Stimulated activated naive CD8-positive, alpha-beta T cell treated with anti-CD3 and anti-CD28 coated beads, Interleukin-15, amount 100 ng/mL, for 72 hours (primary cell): Measurements from ENCODE around the gene PITX1.

Experiments
- ATAC-seq: fragments of 150-1000 bp; cut with Tn5 transposase; 2 replicates; pipeline ENCODE4 v1.10.0; 2021; ENCODE audit warnings: mild to moderate bottlenecking, moderate library complexity
- DNase-seq, 2 donors: peaks; one replicate each; pipeline ENCODE4 v3.0.0; 2021 to 2022
- H3K27ac Mint-ChIP-seq, 2 donors: one replicate each; pipeline ENCODE4 v1.8.0; 2022; ENCODE audit warnings: mild to moderate bottlenecking in 2 of 2, mixed read lengths in 2 of 2, moderate library complexity in 2 of 2
- H3K27me3 Mint-ChIP-seq: one replicate; pipeline ENCODE4 v1.8.0; 2022; ENCODE audit warnings: mixed read lengths
- H3K4me1 Mint-ChIP-seq: one replicate; pipeline ENCODE4 v1.8.0; 2022; ENCODE audit warnings: mild to moderate bottlenecking, mixed read lengths
- H3K4me3 Mint-ChIP-seq, 2 donors: one replicate each; pipeline ENCODE4 v1.8.0; 2022; ENCODE audit warnings: mild to moderate bottlenecking in 2 of 2, mixed read lengths in 2 of 2, moderate library complexity in 1 of 2
- H3K9me3 Mint-ChIP-seq, 2 donors: one replicate each; pipeline ENCODE4 v1.8.0; 2022; ENCODE audit warnings: mixed read lengths in 2 of 2

PITX1 gene

DNA sequence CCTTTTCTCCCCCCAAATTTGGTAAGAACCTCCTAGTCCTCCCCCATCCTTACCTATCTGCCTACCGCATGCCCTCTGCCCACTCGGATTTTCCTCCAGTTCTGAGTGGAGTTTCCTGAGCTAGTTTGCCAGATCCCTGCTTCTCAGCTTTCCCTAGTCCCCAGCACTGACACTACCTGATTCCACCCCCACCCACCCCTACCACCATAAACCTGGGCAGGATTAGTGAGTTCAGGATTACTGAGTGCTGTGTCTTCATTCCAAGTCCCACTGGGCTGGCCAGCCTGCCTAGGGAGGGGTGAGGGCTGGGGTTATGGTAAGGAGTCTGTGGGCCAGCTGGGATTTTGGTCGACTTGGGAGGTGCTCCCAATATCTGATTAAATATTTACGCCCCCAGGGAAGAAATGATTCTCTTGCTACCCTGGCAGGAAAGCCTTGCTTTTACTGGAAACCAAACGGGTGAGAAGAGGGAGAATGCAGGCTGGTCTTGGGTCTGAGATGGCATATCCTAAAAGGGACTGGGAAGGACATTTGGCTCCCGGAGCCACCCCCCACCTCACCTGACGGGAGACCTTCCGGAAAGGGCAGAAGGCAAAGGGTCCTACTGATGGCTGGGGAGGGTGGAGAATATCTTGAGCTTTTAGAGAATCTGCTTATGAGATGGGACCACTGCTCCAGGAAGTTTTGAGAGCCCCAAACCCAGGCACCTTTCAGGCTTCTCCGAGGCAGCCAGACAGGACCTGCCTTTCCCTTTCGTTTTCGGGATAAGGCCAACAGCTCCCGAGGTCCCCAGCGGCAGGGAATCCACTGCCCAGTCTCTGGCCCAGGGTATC lies 3.7 kb downstream of the PITX1 start:
- ATAC-seq (no peak), DNase-seq (no peak)
- Mint-ChIP-seq H3K27me3 (peaks cover 91% of the 10 kb centered on the region), H3K4me1 (peaks cover 57% of the 10 kb centered on the region), H3K9me3 (no peaks in the 10 kb centered on the region), H3K4me3 (peak overlapping the region; percentile 69 to 73), H3K27ac (no peak overlapping the region)

DNA sequence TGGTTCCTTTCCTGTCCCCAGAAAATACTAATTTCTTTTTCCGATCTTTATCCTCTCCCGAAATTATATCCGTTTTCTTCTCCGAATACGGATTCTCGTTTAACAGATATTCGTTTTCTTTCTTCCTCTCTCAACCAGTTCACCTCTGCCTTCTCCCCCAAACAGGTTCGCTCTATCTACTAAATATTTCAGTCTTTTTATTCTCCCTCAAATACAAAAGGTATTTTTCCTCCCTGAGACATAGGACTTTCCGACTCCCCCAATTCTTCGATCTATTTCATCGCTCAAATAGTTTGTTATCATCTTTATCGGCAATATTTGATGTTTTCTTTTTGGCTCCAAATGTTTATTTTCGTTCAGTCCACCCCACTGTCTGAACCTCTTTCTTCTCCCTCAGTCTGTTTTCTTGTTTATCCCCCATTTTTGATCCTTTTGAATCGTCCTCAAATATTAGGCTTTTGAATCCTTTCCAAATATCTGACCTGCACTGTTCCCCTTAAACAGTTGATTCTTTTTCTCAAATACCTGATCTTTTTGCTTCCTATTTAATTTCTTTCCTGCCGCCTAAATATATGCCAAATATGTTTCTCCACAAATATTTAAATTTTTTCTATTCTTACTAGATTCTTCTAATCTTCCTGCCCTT lies 4.4 kb downstream of the PITX1 start:
- peak overlapping the region in 1 of 2 donors; percentile 0 for H3K27ac Mint-ChIP-seq
- ATAC-seq, result no peak
- H3K4me3 Mint-ChIP-seq, result peak overlapping the region in 1 of 2 donors; percentile 0
- DNase-seq, result no peak
- peaks cover 51% of the 10 kb centered on the region for H3K4me1 Mint-ChIP-seq
- peaks cover 84% of the 10 kb centered on the region for H3K27me3 Mint-ChIP-seq
- no peaks in the 10 kb centered on the region for H3K9me3 Mint-ChIP-seq

- peaks cover 46% of the 10 kb centered on the region for H3K4me1 Mint-ChIP-seq
- no peaks in the 10 kb centered on the region for H3K9me3 Mint-ChIP-seq
- H3K4me3 Mint-ChIP-seq, result peak overlapping the region in 1 of 2 donors; percentile 40
- ATAC-seq, result no peak
- H3K27me3 Mint-ChIP-seq, result peaks cover 78% of the 10 kb centered on the region
- no peak for DNase-seq
- no peak overlapping the region for H3K27ac Mint-ChIP-seq
These were observed 5.1 kb downstream of the PITX1 start for GRCh38 chr5:135028791-135029476.

- peaks cover 71% of the 10 kb centered on the region for H3K27me3 Mint-ChIP-seq
- ATAC-seq (peak; percentile 10), DNase-seq (no peak)
- no peak overlapping the region for H3K27ac Mint-ChIP-seq
- H3K9me3 Mint-ChIP-seq, result no peaks in the 10 kb centered on the region
- H3K4me3 Mint-ChIP-seq, result no peak overlapping the region
- peaks cover 39% of the 10 kb centered on the region for H3K4me1 Mint-ChIP-seq
These were observed 6.1 kb downstream of the PITX1 start for GRCh38 chr5:135027697-135028615.

- peaks cover 34% of the 10 kb centered on the region for H3K4me1 Mint-ChIP-seq
- H3K4me3 Mint-ChIP-seq, result no peak overlapping the region
- ATAC-seq (no peak), DNase-seq (no peak)
- peaks cover 64% of the 10 kb centered on the region for H3K27me3 Mint-ChIP-seq
- no peaks in the 10 kb centered on the region for H3K9me3 Mint-ChIP-seq
- no peak overlapping the region for H3K27ac Mint-ChIP-seq
These were observed 6.7 kb downstream of the PITX1 start for GRCh38 chr5:135027266-135027696.

DNA sequence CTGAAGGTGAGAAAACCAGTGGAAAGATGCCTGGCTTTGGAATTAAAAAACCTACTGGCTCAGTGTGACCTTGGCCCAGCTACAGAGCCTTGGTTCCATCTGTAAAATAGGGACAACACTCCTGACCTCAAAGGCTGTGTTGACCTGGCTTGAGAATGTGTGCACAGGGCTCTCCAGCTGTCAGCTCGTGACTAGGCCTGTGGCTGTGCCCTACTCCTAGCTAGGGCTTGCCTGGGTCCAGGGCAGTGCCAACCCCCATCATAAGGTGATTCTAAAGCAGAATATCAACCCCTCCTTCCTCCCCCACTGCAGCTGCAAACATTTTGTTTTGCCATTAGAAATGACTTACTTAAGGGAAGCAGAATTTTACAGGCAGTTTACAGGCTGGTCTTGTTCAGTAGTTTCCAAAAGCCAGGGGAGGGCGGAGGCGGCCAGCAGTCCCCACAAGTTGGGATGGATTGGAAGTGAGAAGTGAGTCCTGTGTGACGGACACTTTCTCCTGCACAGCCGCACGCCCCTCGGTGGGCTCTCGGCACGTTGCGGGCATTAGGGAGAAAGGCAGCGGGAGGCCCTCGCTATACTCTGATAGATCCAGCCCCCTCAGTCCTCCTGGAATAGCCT lies 7.3 kb downstream of the PITX1 start:
- DNase-seq (no peak), ATAC-seq (no peak)
- H3K9me3 Mint-ChIP-seq, result no peaks in the 10 kb centered on the region
- H3K4me1 Mint-ChIP-seq, result peaks cover 29% of the 10 kb centered on the region
- no peak overlapping the region for H3K27ac Mint-ChIP-seq
- no peak overlapping the region for H3K4me3 Mint-ChIP-seq
- peaks cover 59% of the 10 kb centered on the region for H3K27me3 Mint-ChIP-seq

DNA sequence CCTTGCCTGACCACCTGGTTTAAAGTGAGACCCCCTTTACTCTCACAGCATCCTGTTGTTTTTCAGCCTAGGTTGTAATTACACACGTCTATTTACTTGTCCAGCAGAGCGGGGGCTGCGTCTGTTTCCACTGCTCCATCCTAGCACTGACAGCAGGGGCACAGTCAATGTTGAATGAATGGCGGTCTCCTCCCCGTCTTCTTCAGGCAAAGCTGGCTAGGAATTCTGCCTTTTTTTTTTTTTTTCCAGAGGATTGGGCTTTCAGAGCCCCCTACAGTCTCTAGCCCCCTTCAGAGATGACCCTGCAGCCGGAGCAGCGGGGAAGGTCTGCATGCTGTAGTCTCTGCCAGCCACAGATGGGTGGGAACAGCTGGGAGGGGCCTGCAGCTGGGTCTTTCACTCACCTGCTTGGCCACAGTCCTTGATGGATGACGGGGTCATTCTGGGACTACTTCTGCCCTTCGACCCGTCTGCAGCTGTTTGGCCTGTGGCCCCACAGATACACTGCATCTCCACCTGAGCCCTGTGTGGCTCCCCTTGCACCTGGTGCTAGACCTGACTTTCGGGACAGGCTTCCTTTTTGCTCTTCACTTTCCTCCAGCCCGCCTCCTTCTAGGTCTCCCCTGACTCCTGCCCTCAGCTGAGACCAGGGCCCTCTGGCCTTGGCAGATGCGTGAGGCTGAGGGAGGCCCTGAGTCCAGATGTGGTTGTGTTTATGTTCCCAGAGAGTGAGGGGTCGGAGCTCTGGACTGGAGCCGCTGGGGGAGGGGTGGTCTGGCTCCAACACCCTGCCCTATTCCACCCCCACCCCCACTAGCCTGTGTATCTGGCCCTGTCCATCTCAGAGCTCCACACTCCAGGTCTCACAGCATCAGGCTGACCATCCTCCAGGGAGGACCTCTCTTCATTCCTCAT lies 8.0 kb downstream of the PITX1 start:
- DNase-seq (no peak), ATAC-seq (no peak)
- Mint-ChIP-seq H3K27ac (no peak overlapping the region), H3K9me3 (no peaks in the 10 kb centered on the region), H3K27me3 (peaks cover 51% of the 10 kb centered on the region), H3K4me1 (peaks cover 21% of the 10 kb centered on the region), H3K4me3 (no peak overlapping the region)

- no peak overlapping the region for H3K4me3 Mint-ChIP-seq
- no peaks in the 10 kb centered on the region for H3K9me3 Mint-ChIP-seq
- no peak overlapping the region for H3K27ac Mint-ChIP-seq
These were observed 8.9 kb downstream of the PITX1 start for GRCh38 chr5:135024956-135025729.

GRCh38 chr5:135020111-135020895 lies 13.7 kb downstream of the PITX1 start:
- DNase-seq (no peak), ATAC-seq (no peak)
- Mint-ChIP-seq H3K9me3 (no peaks in the 10 kb centered on the region), H3K27ac (peak overlapping the region in 1 of 2 donors; percentile 38), H3K27me3 (no peaks in the 10 kb centered on the region), H3K4me1 (no peaks in the 10 kb centered on the region), H3K4me3 (no peak overlapping the region)

More at GRCh38 chr5:135024956-135025729, 8.9 kb downstream of the PITX1 start:
- DNase-seq, result no peak
- no peak for ATAC-seq
- H3K27me3 Mint-ChIP-seq, result peaks cover 43% of the 10 kb centered on the region
- H3K4me1 Mint-ChIP-seq, result peaks cover 13% of the 10 kb centered on the region

GRCh38 chr5:135019314-135019713 lies 14.7 kb downstream of the PITX1 start:
- Mint-ChIP-seq H3K27me3 (no peaks in the 10 kb centered on the region), H3K9me3 (no peaks in the 10 kb centered on the region), H3K27ac (peak overlapping the region in 1 of 2 donors; percentile 19), H3K4me1 (no peaks in the 10 kb centered on the region), H3K4me3 (no peak overlapping the region)
- no peak for DNase-seq
- no peak for ATAC-seq

- H3K4me1 Mint-ChIP-seq, result no peaks in the 10 kb centered on the region
- H3K27me3 Mint-ChIP-seq, result no peaks in the 10 kb centered on the region
- H3K27ac Mint-ChIP-seq, result no peak overlapping the region
- no peaks in the 10 kb centered on the region for H3K9me3 Mint-ChIP-seq
- DNase-seq, result no peak
- no peak overlapping the region for H3K4me3 Mint-ChIP-seq
- ATAC-seq, result no peak
These were observed 15.6 kb downstream of the PITX1 start for GRCh38 chr5:135018457-135018856.

GRCh38 chr5:135016861-135017290 lies 17.2 kb downstream of the PITX1 start:
- DNase-seq, result no peak
- no peak overlapping the region for H3K4me3 Mint-ChIP-seq
- H3K27ac Mint-ChIP-seq, result peak overlapping the region in 1 of 2 donors; percentile 22
- no peaks in the 10 kb centered on the region for H3K9me3 Mint-ChIP-seq
- no peak for ATAC-seq
- no peaks in the 10 kb centered on the region for H3K4me1 Mint-ChIP-seq
- H3K27me3 Mint-ChIP-seq, result no peaks in the 10 kb centered on the region

- Mint-ChIP-seq H3K4me3 (no peak overlapping the region), H3K4me1 (no peaks in the 10 kb centered on the region), H3K27ac (no peak overlapping the region), H3K9me3 (no peaks in the 10 kb centered on the region), H3K27me3 (no peaks in the 10 kb centered on the region)
- ATAC-seq (no peak), DNase-seq (no peak)
These were observed 18.1 kb downstream of the PITX1 start for GRCh38 chr5:135015942-135016341.
